DND-41 (cell line): ENCODE measurements around the gene COG5.

ENCODE experiments used
- ATAC-seq: fragments of 200-7000 bp; cut with Tn5 transposase; 3 replicates; pipeline ENCODE4 v1.9.1; 2021; ENCODE audit warnings: low read depth; ENCODE audit not compliant: insufficient read depth
- DNase-seq: peaks from one replicate; pipeline ENCODE4 v3.0.0-alpha.2; 2020
- H2AFZ ChIP-seq: 2 replicates; pipeline ENCODE4 v1.6.0; 2012; ENCODE audit warnings: low read depth, low read length
- H3K27ac ChIP-seq: 2 replicates; pipeline ENCODE4 v1.5.1; 2012; ENCODE audit warnings: low read length, inconsistent platforms
- H3K27me3 ChIP-seq: fragments of 200-600 bp; sonication (generic); 2 replicates; pipeline ENCODE4 v1.6.0; 2012; ENCODE audit warnings: low read length, mild to moderate bottlenecking, inconsistent platforms; ENCODE audit not compliant: insufficient read depth, poor library complexity
- H3K36me3 ChIP-seq: 2 replicates; pipeline ENCODE4 v1.5.1; 2012; ENCODE audit warnings: low read length, inconsistent platforms; ENCODE audit not compliant: insufficient read depth
- H3K4me1 ChIP-seq: 2 replicates; pipeline ENCODE4 v1.5.1; 2012; ENCODE audit warnings: mild to moderate bottlenecking, low read length; ENCODE audit not compliant: insufficient read depth
- H3K4me2 ChIP-seq: 2 replicates; pipeline ENCODE4 v1.6.0; 2012; ENCODE audit warnings: mild to moderate bottlenecking, moderate library complexity, low read length, inconsistent platforms; ENCODE audit not compliant: insufficient read depth
- H3K4me3 ChIP-seq, 2 experiments: fragments of 200-600 bp in 1 of 2; shearing (Covaris generic) in 1 of 2; 2 replicates each; pipeline ENCODE4 v1.5.1; 2012 to 2016; ENCODE audit warnings: inconsistent platforms in 2 of 2, low read length in 2 of 2, mild to moderate bottlenecking in 2 of 2, low read depth in 1 of 2, moderate library complexity in 1 of 2
- H3K79me2 ChIP-seq: 2 replicates; pipeline ENCODE4 v1.6.0; 2012; ENCODE audit warnings: low read length, inconsistent platforms; ENCODE audit not compliant: insufficient read depth
- H3K9ac ChIP-seq: 2 replicates; pipeline ENCODE4 v1.6.0; 2012; ENCODE audit warnings: low read depth, mild to moderate bottlenecking, inconsistent platforms, low read length, moderate library complexity
- H3K9me3 ChIP-seq: 2 replicates; pipeline ENCODE4 v1.5.1; 2012; ENCODE audit warnings: low read length, moderate library complexity, mild to moderate bottlenecking, inconsistent platforms; ENCODE audit not compliant: insufficient read depth, severe bottlenecking
- H4K20me1 ChIP-seq: 2 replicates; pipeline ENCODE4 v1.6.0; 2012; ENCODE audit warnings: low read length; ENCODE audit not compliant: insufficient read depth
- EZH2 ChIP-seq: IDR thresholded peaks from 3 replicates; pipeline ENCODE4 v1.6.1; 2012; ENCODE audit warnings: borderline replicate concordance, low read depth, mild to moderate bottlenecking, moderate library complexity, low read length, inconsistent platforms; ENCODE audit not compliant: severe bottlenecking
- TF ChIP-seq, protein P1 (sequence below): IDR thresholded peaks from 2 replicates; pipeline ENCODE4 v1.5.1; 2012; ENCODE audit warnings: borderline replicate concordance, low read length, moderate library complexity, mild to moderate bottlenecking; ENCODE audit not compliant: poor library complexity, severe bottlenecking; ENCODE audit errors: extremely low read depth

COG5 gene

GRCh38 chr7:107592361-107593024 is 28.8 kb upstream of the COG5 start:
- Histone ChIP-seq H3K27me3 (no peaks in the 10 kb centered on the region), H3K9me3 (no peaks in the 10 kb centered on the region), H3K27ac (no peak overlapping the region), H3K9ac (no peak overlapping the region), H3K4me1 (no peaks in the 10 kb centered on the region), H3K79me2 (no peaks in the 10 kb centered on the region), H3K36me3 (peaks cover 21% of the 10 kb centered on the region), H2AFZ (no peak overlapping the region), H3K4me3 (no peak overlapping the region), H4K20me1 (no peaks in the 10 kb centered on the region), H3K4me2 (no peak overlapping the region)
- DNase-seq (no peak), ATAC-seq (no peak)
- TF ChIP-seq, protein P1, sequence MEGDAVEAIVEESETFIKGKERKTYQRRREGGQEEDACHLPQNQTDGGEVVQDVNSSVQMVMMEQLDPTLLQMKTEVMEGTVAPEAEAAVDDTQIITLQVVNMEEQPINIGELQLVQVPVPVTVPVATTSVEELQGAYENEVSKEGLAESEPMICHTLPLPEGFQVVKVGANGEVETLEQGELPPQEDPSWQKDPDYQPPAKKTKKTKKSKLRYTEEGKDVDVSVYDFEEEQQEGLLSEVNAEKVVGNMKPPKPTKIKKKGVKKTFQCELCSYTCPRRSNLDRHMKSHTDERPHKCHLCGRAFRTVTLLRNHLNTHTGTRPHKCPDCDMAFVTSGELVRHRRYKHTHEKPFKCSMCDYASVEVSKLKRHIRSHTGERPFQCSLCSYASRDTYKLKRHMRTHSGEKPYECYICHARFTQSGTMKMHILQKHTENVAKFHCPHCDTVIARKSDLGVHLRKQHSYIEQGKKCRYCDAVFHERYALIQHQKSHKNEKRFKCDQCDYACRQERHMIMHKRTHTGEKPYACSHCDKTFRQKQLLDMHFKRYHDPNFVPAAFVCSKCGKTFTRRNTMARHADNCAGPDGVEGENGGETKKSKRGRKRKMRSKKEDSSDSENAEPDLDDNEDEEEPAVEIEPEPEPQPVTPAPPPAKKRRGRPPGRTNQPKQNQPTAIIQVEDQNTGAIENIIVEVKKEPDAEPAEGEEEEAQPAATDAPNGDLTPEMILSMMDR = no peak
- no peak for TF ChIP-seq EZH2

DNA sequence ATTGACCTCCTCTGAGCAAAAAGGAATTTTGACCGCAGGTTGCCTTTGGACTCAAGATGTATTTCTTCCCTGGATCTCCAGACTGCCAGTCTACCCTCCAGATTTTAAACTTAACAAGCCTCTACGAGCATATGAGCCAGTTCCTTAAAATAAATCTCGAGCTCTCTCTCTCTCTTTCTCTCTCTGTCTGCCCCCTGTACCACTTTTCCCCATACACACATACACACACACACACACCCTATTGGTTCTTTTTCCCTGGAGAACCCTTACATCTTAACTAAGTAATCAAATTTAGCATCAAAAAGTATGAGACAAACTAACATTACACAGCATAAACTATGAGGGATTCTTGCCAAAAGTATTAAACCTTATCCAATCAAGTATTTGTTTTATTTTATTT is 27.7 kb upstream of the COG5 start:
- Histone ChIP-seq H3K4me3 (no peak overlapping the region), H3K79me2 (no peaks in the 10 kb centered on the region), H3K9me3 (no peaks in the 10 kb centered on the region), H3K27ac (no peak overlapping the region), H3K36me3 (peaks cover 20% of the 10 kb centered on the region), H3K4me2 (no peak overlapping the region), H3K9ac (no peak overlapping the region), H2AFZ (no peak overlapping the region), H3K4me1 (no peaks in the 10 kb centered on the region), H4K20me1 (no peaks in the 10 kb centered on the region), H3K27me3 (no peaks in the 10 kb centered on the region)
- DNase-seq = no peak
- no peak for ATAC-seq
- no peak for TF ChIP-seq EZH2
- TF ChIP-seq, protein P1 = no peak

DNA sequence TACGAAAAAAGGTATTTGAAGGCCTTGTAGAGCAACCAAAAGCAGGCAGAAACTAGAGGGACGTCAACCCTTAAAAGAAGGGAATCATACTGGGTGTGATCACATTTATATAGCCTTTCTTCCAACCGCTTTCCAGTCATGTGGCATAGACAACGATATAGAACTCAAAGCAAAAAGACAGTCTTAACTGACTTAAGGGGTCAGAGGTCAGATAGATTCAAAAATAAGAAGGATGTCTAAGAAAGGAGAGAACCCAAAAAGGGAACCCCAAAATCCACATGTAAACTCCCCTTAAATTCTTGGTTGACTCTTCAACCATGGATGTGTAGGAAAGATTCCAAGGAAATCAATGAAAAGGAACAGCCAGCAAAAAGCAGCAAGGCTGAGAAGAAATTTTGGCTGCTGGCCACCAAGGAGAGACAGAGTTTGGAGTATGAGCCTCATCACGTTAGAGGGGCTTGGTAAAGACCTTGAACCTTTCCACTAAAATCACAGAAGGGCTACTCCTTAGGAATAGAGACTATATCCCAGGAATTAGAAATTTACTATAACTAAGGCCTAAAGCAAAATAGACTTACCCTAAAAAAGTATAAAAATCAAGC is 24.9 kb upstream of the COG5 start:
- no peak for ATAC-seq
- H3K9me3 ChIP-seq = no peaks in the 10 kb centered on the region
- no peak overlapping the region for H2AFZ ChIP-seq
- H3K4me2 ChIP-seq = no peak overlapping the region
- DNase-seq = no peak
- peaks cover 31% of the 10 kb centered on the region for H3K36me3 ChIP-seq
- H3K9ac ChIP-seq = no peak overlapping the region
- no peak overlapping the region for H3K4me3 ChIP-seq
- TF ChIP-seq, protein P1 = no peak
- no peak for TF ChIP-seq EZH2
- H3K79me2 ChIP-seq = 0 out of 2 replicates have a peak, but pooled peaks cover 2% of the 10 kb centered on the region
- no peak overlapping the region for H3K27ac ChIP-seq
- H4K20me1 ChIP-seq = no peaks in the 10 kb centered on the region
- H3K4me1 ChIP-seq = no peaks in the 10 kb centered on the region
- H3K27me3 ChIP-seq = no peaks in the 10 kb centered on the region
